Uterus (tissue), 4 donors: ENCODE results near the gene TPBG. TPM values are rescaled to one million over a fixed set of nuclear protein-coding genes. Genes with fewer than 3 reads are reported as not detected.

Source experiments
- DNase-seq, 2 donors: peaks; one replicate each; pipeline ENCODE4 v3.0.0-alpha.2; 2019 to 2020
- H3K27ac ChIP-seq, 2 donors: fragments of 200-600 bp; sonication (generic); 1 replicate in 1 of 2; 2 replicates in 1 of 2; pipeline ENCODE4 v1.5.1; 2016 to 2018
- H3K27me3 ChIP-seq, 2 donors: fragments of 200-600 bp; sonication (generic); one replicate each; pipeline ENCODE4 v1.5.1; 2018 to 2019; ENCODE audit warnings: control low read depth in 1 of 2
- H3K36me3 ChIP-seq, 2 donors: fragments of 200-600 bp; sonication (generic); one replicate each; pipeline ENCODE4 v1.5.1; 2019; ENCODE audit warnings: control low read depth in 1 of 2
- H3K4me1 ChIP-seq, 2 donors: fragments of 200-600 bp; sonication (generic); one replicate each; pipeline ENCODE4 v1.5.1; 2018 to 2019; ENCODE audit warnings: control low read depth in 1 of 2
- H3K4me3 ChIP-seq, 2 donors: fragments of 200-600 bp; sonication (generic); 1 replicate in 1 of 2; 2 replicates in 1 of 2; pipeline ENCODE4 v1.5.1; 2018 to 2019; ENCODE audit warnings: mild to moderate bottlenecking in 1 of 2
- H3K9me3 ChIP-seq, 2 donors: fragments of 200-600 bp; sonication (generic); one replicate each; pipeline ENCODE4 v1.5.1; 2019; ENCODE audit warnings: control low read depth in 1 of 2
- CTCF ChIP-seq, 4 experiments: fragments of 200-600 bp in 2 of 4; fragments of 450-650 bp in 2 of 4; sonication (generic) in 2 of 4; IDR thresholded peaks; one replicate each; pipeline ENCODE4 v1.5.1; 2016 to 2019; ENCODE audit warnings: antibody characterized with exemption in 4 of 4, mild to moderate bottlenecking in 2 of 4, moderate library complexity in 1 of 4
- POLR2A ChIP-seq, 2 donors: fragments of 450-650 bp; IDR thresholded peaks; one replicate each; pipeline ENCODE4 v1.6.1; 2016; ENCODE audit warnings: antibody characterized with exemption in 2 of 2, mild to moderate bottlenecking in 1 of 2, moderate library complexity in 1 of 2
- intact Hi-C: fragments of 100-400 bp; cut with DNase I; formaldehyde crosslinking; loops from one replicate; pipeline ENCODE4 v1.15.1; 2023; ENCODE audit warnings: low total_unique reads
- total RNA-seq, 4 donors: library from RNA; depleted of rRNA in 3 of 4; stranded (reverse); fragments of >200 nt in 3 of 4; gene quantifications; one replicate each; pipeline versions ENCODE4 v1.1.0 to v1.2.4, GENCODE V29; 2014 to 2023
- donor health status: DM: yes; HTN: yes; CAD: no.

The TPBG gene
- total RNA-seq, 4 donors from 2014 or later, result 11.5 to 37.5 (median 29.6) TPM

GRCh38 chr6:82397962-82398692 lies 34.5 kb downstream of the TPBG start:
- no peak overlapping the region for H3K27ac ChIP-seq

DNA sequence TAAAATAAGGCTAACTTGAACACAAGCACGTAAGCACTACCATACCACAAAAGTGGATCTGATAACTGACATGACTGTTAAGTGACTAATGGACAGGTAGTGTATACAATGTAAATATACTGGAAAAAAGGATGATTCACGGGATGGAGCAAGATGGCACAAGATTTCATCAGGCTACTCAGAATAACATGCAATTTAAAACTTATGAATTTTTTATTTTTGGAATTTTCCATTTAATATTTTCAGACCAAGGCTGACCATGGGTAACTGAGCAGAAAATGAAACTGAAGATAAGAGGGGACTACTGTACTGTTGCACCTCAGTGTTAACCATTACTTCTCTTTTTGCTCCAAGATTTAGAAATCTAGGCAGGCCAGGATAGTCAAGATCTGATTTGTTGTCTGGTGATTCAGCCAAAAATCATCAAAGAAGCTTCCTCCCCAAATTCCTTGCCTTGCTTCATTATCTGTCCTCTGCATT lies 45.4 kb downstream of the TPBG start:
- Histone ChIP-seq H3K4me1 (no peaks in the 10 kb centered on the region), H3K36me3 (no peaks in the 10 kb centered on the region), H3K27me3 (no peaks in the 10 kb centered on the region), H3K9me3 (no peaks in the 10 kb centered on the region), H3K4me3 (no peak overlapping the region), H3K27ac (no peak overlapping the region)
- intact Hi-C loops, result no loop called here
- no peak for DNase-seq
- no peak for TF ChIP-seq POLR2A (IDR thresholded peaks at IDR 0.05)
- no peak for TF ChIP-seq CTCF (IDR thresholded peaks at IDR 0.05)

More at GRCh38 chr6:82397962-82398692, 34.5 kb downstream of the TPBG start:
- DNase-seq, result no peak
- Histone ChIP-seq H3K4me3 (no peak overlapping the region), H3K36me3 (no peaks in the 10 kb centered on the region), H3K27me3 (no peaks in the 10 kb centered on the region), H3K4me1 (no peaks in the 10 kb centered on the region), H3K9me3 (no peaks in the 10 kb centered on the region)
- intact Hi-C loops, result no loop called here
- no peak for TF ChIP-seq POLR2A (IDR thresholded peaks at IDR 0.05)
- TF ChIP-seq CTCF (IDR thresholded peaks at IDR 0.05), result no peak

DNA sequence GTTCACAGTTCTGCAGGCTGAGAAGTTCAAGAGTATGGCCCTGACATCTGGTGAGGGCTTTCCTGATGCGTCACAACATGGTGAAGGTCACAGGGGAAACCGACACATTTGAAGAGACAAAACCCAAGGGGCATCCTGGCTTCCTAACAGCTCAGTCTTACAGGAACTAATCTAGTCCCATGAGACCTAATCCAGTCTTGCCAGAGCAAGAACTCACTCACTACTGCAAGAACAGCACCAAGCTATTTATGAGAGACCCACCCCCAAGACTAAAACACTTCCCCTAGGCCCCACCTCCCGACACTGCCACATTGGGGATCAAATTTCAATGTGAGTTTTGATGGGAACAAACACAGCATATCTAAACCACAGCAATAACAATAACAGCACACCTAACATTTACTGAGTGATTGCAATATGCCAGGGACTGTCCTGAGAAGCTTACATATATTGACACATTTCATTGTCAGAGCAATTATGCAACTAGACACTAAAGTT lies 46.6 kb downstream of the TPBG start:
- H3K4me1 ChIP-seq, result no peaks in the 10 kb centered on the region
- no peak for DNase-seq
- no peaks in the 10 kb centered on the region for H3K36me3 ChIP-seq
- H3K27me3 ChIP-seq, result no peaks in the 10 kb centered on the region
- no peak overlapping the region for H3K27ac ChIP-seq
- intact Hi-C loops, result no loop called here
- TF ChIP-seq POLR2A (IDR thresholded peaks at IDR 0.05) (no peak), CTCF (IDR thresholded peaks at IDR 0.05) (no peak)
- no peak overlapping the region for H3K4me3 ChIP-seq
- H3K9me3 ChIP-seq, result no peaks in the 10 kb centered on the region

DNA sequence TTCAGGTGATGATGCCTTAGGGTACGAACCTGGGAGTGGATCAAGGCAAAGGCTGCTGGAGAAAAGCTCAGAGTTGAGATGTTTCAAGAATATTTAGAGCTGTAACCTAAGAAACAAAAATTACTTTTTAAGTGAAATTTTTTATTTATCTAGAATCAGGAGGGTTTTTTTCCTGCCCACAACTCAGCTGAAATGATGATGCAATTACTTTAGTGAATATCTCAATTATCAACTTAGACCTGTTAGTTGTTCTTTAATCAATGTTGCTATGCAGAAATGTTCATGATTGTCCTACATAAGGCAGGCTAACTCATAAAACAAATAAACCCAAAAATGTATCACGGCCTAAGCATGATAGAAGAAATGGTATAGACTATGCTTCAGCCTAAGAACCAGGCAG lies 50.3 kb downstream of the TPBG start:
- intact Hi-C loops, result no loop called here
- Histone ChIP-seq H3K27ac (no peak overlapping the region), H3K36me3 (no peaks in the 10 kb centered on the region), H3K9me3 (no peaks in the 10 kb centered on the region), H3K4me3 (no peak overlapping the region), H3K4me1 (no peaks in the 10 kb centered on the region), H3K27me3 (no peaks in the 10 kb centered on the region)
- no peak for DNase-seq
- TF ChIP-seq CTCF (IDR thresholded peaks at IDR 0.05) (no peak), POLR2A (IDR thresholded peaks at IDR 0.05) (no peak)

GRCh38 chr6:82415820-82416219 lies 52.2 kb downstream of the TPBG start:
- intact Hi-C loops, result no loop called here
- Histone ChIP-seq H3K27ac (no peak overlapping the region), H3K36me3 (no peaks in the 10 kb centered on the region)

More at GRCh38 chr6:82415820-82416219, 52.2 kb downstream of the TPBG start:
- no peak for DNase-seq
- TF ChIP-seq CTCF (IDR thresholded peaks at IDR 0.05), result no peak
- Histone ChIP-seq H3K27me3 (no peaks in the 10 kb centered on the region), H3K4me3 (no peak overlapping the region), H3K9me3 (no peaks in the 10 kb centered on the region), H3K4me1 (no peaks in the 10 kb centered on the region)
